Kidney tubule cell (primary cell): Measurements from ENCODE around the gene ZFYVE21.
A peak's percentile ranks its signal among the peaks of the same experiment; 100 is the strongest.

Experiments
- DNase-seq: peaks from one replicate; pipeline ENCODE4 v3.0.0-alpha.2; 2018; ENCODE audit warnings: low spot score

The ZFYVE21 gene

GRCh38 chr14:103725001-103725682 lies 9.5 kb downstream of the ZFYVE21 start:
- no peak for DNase-seq

- no peak for DNase-seq
Measured at GRCh38 chr14:103725739-103726395, 10.3 kb downstream of the ZFYVE21 start.

- no peak for DNase-seq
Measured at GRCh38 chr14:103726474-103726873, 10.9 kb downstream of the ZFYVE21 start.

- DNase-seq = no peak
Measured at GRCh38 chr14:103727313-103727980, 11.8 kb downstream of the ZFYVE21 start.

GRCh38 chr14:103728141-103728540 lies 12.5 kb downstream of the ZFYVE21 start:
- no peak for DNase-seq

GRCh38 chr14:103728721-103729120 lies 13.1 kb downstream of the ZFYVE21 start:
- no peak for DNase-seq

GRCh38 chr14:103729496-103730448 lies 14.2 kb downstream of the ZFYVE21 start:
- no peak for DNase-seq

GRCh38 chr14:103730490-103731035 lies 15.0 kb downstream of the ZFYVE21 start:
- no peak for DNase-seq

- no peak for DNase-seq
Measured at GRCh38 chr14:103731481-103731880, 15.9 kb downstream of the ZFYVE21 start.

GRCh38 chr14:103731916-103732867 lies 16.6 kb downstream of the ZFYVE21 start:
- no peak for DNase-seq

GRCh38 chr14:103732868-103733620 lies 17.4 kb downstream of the ZFYVE21 start:
- no peak for DNase-seq

GRCh38 chr14:103733651-103734050 lies 18.0 kb downstream of the ZFYVE21 start:
- peak; percentile 60 for DNase-seq

- DNase-seq = no peak
Measured at GRCh38 chr14:103734081-103734888, 18.7 kb downstream of the ZFYVE21 start.

- no peak for DNase-seq
Measured at GRCh38 chr14:103735022-103735421, 19.4 kb downstream of the ZFYVE21 start.

GRCh38 chr14:103735439-103735814 lies 19.8 kb downstream of the ZFYVE21 start:
- DNase-seq = no peak

GRCh38 chr14:103735815-103736545 lies 20.4 kb downstream of the ZFYVE21 start:
- DNase-seq = no peak

GRCh38 chr14:103736546-103737431 lies 21.2 kb downstream of the ZFYVE21 start:
- DNase-seq = no peak
